ENCODE data around the gene ATF7IP.
A peak's percentile ranks its signal among the peaks of the same experiment; 100 is the strongest.

Gene ATF7IP

GRCh38 chr12:14410177-14410576 lies 44.7 kb downstream of the ATF7IP start:
- H3K9me3 ChIP-seq (ENCODE audit: control extremely low read depth in 1 of 5, control insufficient read depth in 4 of 5, insufficient read depth in 2 of 5, low read depth in 1 of 5, low read length in 4 of 5) = peaks cover 0 to 30% (median 0%) of the 10 kb centered on the region in 5 experiments
- no peaks in the 10 kb centered on the region for H3K27me3 ChIP-seq (replicated peaks in 2 of 5; ENCODE audit: control insufficient read depth in 4 of 5, insufficient read depth in 5 of 5, low read length in 4 of 5)
- no peak overlapping the region for H3K27ac ChIP-seq (ENCODE audit: insufficient read depth in 1 of 2, low read depth in 1 of 2, low read length in 2 of 2, poor library complexity in 1 of 2, severe bottlenecking in 2 of 2)
- H3K4me3 ChIP-seq (ENCODE audit: control insufficient read depth in 1 of 7, extremely low read depth in 1 of 7, insufficient read depth in 4 of 7, low read depth in 2 of 7, low read length in 6 of 7) = no peak overlapping the region
- no peak for DNase-seq
- WGBS (ENCODE audit: insufficient coverage) = 100% methylated on average over 1 of the region's 5 CpGs
- CTCF ChIA-PET = interaction anchor here (3.8 kb wide), 1 partner anchor 172 kb away, joined by 13 read pairs; no protein-coding TSS in a partner anchor
- peaks cover 0 to 8% (median 1%) of the 10 kb centered on the region in 4 experiments for H3K36me3 ChIP-seq (ENCODE audit: control insufficient read depth in 4 of 4, insufficient read depth in 4 of 4, low read length in 3 of 4)
- POLR2A ChIA-PET = no interaction called here
- peaks cover 0 to 15% (median 0%) of the 10 kb centered on the region in 4 experiments for H3K4me1 ChIP-seq (ENCODE audit: control extremely low read depth in 1 of 4, control insufficient read depth in 4 of 4, insufficient read depth in 4 of 4, low read length in 3 of 4)

DNA sequence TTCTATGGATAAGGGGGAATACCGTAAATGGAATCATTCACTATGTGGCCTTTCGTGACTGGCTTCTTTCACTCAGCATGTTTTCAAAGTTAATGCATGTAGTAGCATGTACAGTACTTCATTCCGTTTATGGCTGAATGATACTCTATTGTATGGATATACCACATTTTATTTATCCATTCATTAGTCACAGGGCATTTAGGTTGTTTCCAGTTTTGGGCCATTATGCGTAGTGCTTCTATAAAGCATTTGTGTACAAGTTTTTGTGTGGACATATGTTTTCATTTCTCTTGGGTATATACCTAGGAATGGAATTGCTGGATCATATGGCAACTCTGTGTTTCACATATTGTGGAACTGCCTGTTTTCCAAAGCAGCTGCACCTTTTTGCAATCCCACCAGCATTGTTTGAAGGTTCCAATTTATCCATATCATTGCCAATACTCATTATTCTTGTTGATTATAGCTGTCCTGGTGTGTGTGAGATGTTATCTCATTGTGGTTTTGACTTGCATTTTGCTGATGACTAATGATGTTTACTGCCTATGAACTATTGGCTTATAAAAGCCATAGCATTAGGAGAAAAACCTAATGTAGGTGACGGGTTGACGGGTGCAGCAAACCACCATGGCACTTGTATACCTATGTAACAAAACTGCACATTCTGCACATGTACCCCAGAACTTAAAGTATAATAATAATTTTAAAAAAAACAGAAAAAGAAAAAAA lies 45.5 kb downstream of the ATF7IP start:
- DNase-seq = peak; percentile 53 to 89 (median 76)
- Histone ChIP-seq H3K36me3 (ENCODE audit: control insufficient read depth in 4 of 4, insufficient read depth in 4 of 4, low read length in 3 of 4) (peaks cover 0 to 8% (median 1%) of the 10 kb centered on the region in 4 experiments), H3K9me3 (ENCODE audit: control extremely low read depth in 1 of 5, control insufficient read depth in 4 of 5, insufficient read depth in 2 of 5, low read depth in 1 of 5, low read length in 4 of 5) (peaks cover 0 to 29% (median 0%) of the 10 kb centered on the region in 5 experiments), H3K27ac (ENCODE audit: insufficient read depth in 1 of 2, low read depth in 1 of 2, low read length in 2 of 2, poor library complexity in 1 of 2, severe bottlenecking in 2 of 2) (peak overlapping the region in 1 of 2 experiments; percentile 67), H3K4me3 (ENCODE audit: control insufficient read depth in 1 of 7, extremely low read depth in 1 of 7, insufficient read depth in 4 of 7, low read depth in 2 of 7, low read length in 6 of 7) (peak overlapping the region in 2 of 7 experiments; percentile 33 to 48), H3K4me1 (ENCODE audit: control extremely low read depth in 1 of 4, control insufficient read depth in 4 of 4, insufficient read depth in 4 of 4, low read length in 3 of 4) (peaks cover 0 to 19% (median 0%) of the 10 kb centered on the region in 4 experiments), H3K27me3 (replicated peaks in 2 of 5; ENCODE audit: control insufficient read depth in 4 of 5, insufficient read depth in 5 of 5, low read length in 4 of 5) (no peaks in the 10 kb centered on the region)
- CTCF ChIA-PET = interaction anchor here (2.6 to 3.8 kb wide), 2 partner anchors 25 to 172 kb away, joined by 7 to 13 read pairs; no protein-coding TSS in a partner anchor
- POLR2A ChIA-PET = no interaction called here
- WGBS (ENCODE audit: insufficient coverage) = no CpG with 5 or more reads among the region's 6 CpGs

- H3K4me1 ChIP-seq (ENCODE audit: control extremely low read depth in 1 of 4, control insufficient read depth in 4 of 4, insufficient read depth in 4 of 4, low read length in 3 of 4) = peaks cover 0 to 19% (median 4%) of the 10 kb centered on the region in 4 experiments
These were observed 51.2 kb downstream of the ATF7IP start for GRCh38 chr12:14416658-14417057.

DNA sequence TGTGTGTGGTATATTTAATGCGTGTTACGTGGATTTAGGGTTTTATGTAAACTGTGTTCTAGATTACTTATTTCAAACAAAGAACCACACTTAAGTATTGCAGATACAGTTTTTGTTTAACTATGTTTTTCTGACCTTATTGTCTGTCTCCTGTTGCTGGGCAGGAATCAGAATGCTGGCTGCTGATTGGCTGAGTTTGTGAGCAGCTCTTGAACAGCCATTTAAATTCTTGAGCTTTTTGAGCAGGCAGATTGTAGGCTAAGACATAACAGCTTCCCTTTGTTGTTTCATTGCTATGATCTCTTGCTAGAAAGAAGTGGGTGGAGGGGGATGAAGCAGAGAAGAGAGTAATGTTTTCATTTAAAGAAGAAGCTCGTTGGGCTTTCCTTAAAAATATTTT lies 52.2 kb downstream of the ATF7IP start:
- Histone ChIP-seq H3K4me1 (ENCODE audit: control extremely low read depth in 1 of 4, control insufficient read depth in 4 of 4, insufficient read depth in 4 of 4, low read length in 3 of 4) (peaks cover 0 to 19% (median 4%) of the 10 kb centered on the region in 4 experiments), H3K9me3 (ENCODE audit: control extremely low read depth in 1 of 5, control insufficient read depth in 4 of 5, insufficient read depth in 2 of 5, low read depth in 1 of 5, low read length in 4 of 5) (peaks cover 2 to 25% (median 12%) of the 10 kb centered on the region in 5 experiments), H3K27ac (ENCODE audit: insufficient read depth in 1 of 2, low read depth in 1 of 2, low read length in 2 of 2, poor library complexity in 1 of 2, severe bottlenecking in 2 of 2) (peak overlapping the region in 1 of 2 experiments; percentile 46), H3K4me3 (ENCODE audit: control insufficient read depth in 1 of 7, extremely low read depth in 1 of 7, insufficient read depth in 4 of 7, low read depth in 2 of 7, low read length in 6 of 7) (peak overlapping the region in 1 of 7 experiments; percentile 39), H3K36me3 (ENCODE audit: control insufficient read depth in 4 of 4, insufficient read depth in 4 of 4, low read length in 3 of 4) (peaks cover 6 to 23% (median 13%) of the 10 kb centered on the region in 4 experiments), H3K27me3 (replicated peaks in 2 of 5; ENCODE audit: control insufficient read depth in 4 of 5, insufficient read depth in 5 of 5, low read length in 4 of 5) (no peaks in the 10 kb centered on the region)
- DNase-seq = peak; percentile 78 to 94 (median 94)
- ChIA-PET CTCF (interaction anchor here (0.7 to 1.7 kb wide), 9 partner anchors 12 to 232 kb away, joined by 4 to 6 read pairs (median 5); partner anchors contain the start of gene ATF7IP), POLR2A (no interaction called here)
- WGBS (ENCODE audit: insufficient coverage) = no CpG with 5 or more reads among the region's 3 CpGs

More at GRCh38 chr12:14416658-14417057, 51.2 kb downstream of the ATF7IP start:
- Histone ChIP-seq H3K27ac (ENCODE audit: insufficient read depth in 1 of 2, low read depth in 1 of 2, low read length in 2 of 2, poor library complexity in 1 of 2, severe bottlenecking in 2 of 2) (peak overlapping the region in 1 of 2 experiments; percentile 2), H3K9me3 (ENCODE audit: control extremely low read depth in 1 of 5, control insufficient read depth in 4 of 5, insufficient read depth in 2 of 5, low read depth in 1 of 5, low read length in 4 of 5) (peaks cover 2 to 21% (median 7%) of the 10 kb centered on the region in 5 experiments), H3K27me3 (replicated peaks in 2 of 5; ENCODE audit: control insufficient read depth in 4 of 5, insufficient read depth in 5 of 5, low read length in 4 of 5) (no peaks in the 10 kb centered on the region), H3K36me3 (ENCODE audit: control insufficient read depth in 4 of 4, insufficient read depth in 4 of 4, low read length in 3 of 4) (peaks cover 6 to 17% (median 12%) of the 10 kb centered on the region in 4 experiments), H3K4me3 (ENCODE audit: control insufficient read depth in 1 of 7, extremely low read depth in 1 of 7, insufficient read depth in 4 of 7, low read depth in 2 of 7, low read length in 6 of 7) (no peak overlapping the region)
- peak; percentile 88 to 95 (median 94) for DNase-seq
- 80% methylated on average over 1 of the region's 1 CpG for WGBS (ENCODE audit: insufficient coverage)
- ChIA-PET POLR2A (no interaction called here), CTCF (interaction anchor here (0.7 to 1.7 kb wide), 7 partner anchors 9 to 179 kb away, joined by 3 to 9 read pairs (median 3); partner anchors contain the start of gene ATF7IP)

GRCh38 chr12:14418451-14418890 lies 53.0 kb downstream of the ATF7IP start:
- ChIA-PET CTCF (interaction anchor here (0.9 to 1.7 kb wide), 7 partner anchors 11 to 233 kb away, joined by 4 to 6 read pairs (median 5); partner anchors contain the start of gene ATF7IP), POLR2A (no interaction called here)
- no peaks in the 10 kb centered on the region for H3K27me3 ChIP-seq (replicated peaks in 2 of 5; ENCODE audit: control insufficient read depth in 4 of 5, insufficient read depth in 5 of 5, low read length in 4 of 5)
- peaks cover 6 to 22% (median 13%) of the 10 kb centered on the region in 4 experiments for H3K36me3 ChIP-seq (ENCODE audit: control insufficient read depth in 4 of 4, insufficient read depth in 4 of 4, low read length in 3 of 4)
- peaks cover 0 to 19% (median 4%) of the 10 kb centered on the region in 4 experiments for H3K4me1 ChIP-seq (ENCODE audit: control extremely low read depth in 1 of 4, control insufficient read depth in 4 of 4, insufficient read depth in 4 of 4, low read length in 3 of 4)
- peak overlapping the region in 2 of 7 experiments; percentile 30 to 39 for H3K4me3 ChIP-seq (ENCODE audit: control insufficient read depth in 1 of 7, extremely low read depth in 1 of 7, insufficient read depth in 4 of 7, low read depth in 2 of 7, low read length in 6 of 7)
- peaks cover 2 to 25% (median 12%) of the 10 kb centered on the region in 5 experiments for H3K9me3 ChIP-seq (ENCODE audit: control extremely low read depth in 1 of 5, control insufficient read depth in 4 of 5, insufficient read depth in 2 of 5, low read depth in 1 of 5, low read length in 4 of 5)
- peak overlapping the region in 1 of 2 experiments; percentile 46 for H3K27ac ChIP-seq (ENCODE audit: insufficient read depth in 1 of 2, low read depth in 1 of 2, low read length in 2 of 2, poor library complexity in 1 of 2, severe bottlenecking in 2 of 2)
- WGBS (ENCODE audit: insufficient coverage) = 100% methylated on average over 1 of the region's 3 CpGs
- DNase-seq = peak; percentile 31 to 68 (median 61)

DNA sequence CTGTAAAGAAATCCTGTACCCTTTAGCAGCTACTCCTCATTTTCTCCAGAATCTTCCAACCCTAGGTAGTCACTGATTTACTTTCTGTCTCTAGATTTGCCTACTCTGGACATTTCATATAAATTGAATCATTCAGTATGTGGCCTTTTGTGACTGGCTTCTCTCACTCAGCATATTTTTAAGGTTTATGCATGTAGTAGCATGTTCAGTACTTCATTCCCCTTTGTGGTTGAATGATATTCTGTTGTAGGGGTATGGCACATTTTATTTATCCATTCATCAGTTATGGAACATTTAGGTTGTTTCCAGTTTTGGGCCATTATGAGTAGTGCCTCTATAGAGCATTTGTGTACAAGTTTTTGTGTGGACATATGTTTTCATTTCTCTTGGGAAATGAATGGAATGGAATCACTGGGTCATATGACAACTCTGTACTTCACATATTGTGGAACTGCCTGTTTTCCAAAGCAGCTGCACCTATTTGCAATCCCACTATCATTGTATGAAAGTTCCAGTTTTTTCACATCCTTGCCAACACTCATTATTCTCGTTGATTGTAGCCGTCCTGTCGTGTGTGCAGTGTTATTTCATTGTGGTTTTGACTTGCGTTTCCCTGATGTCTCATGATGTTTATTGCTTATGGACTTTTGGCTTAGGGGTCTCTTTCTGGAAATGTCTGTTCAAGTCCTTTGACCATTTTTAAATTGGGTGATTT lies 57.2 kb downstream of the ATF7IP start:
- POLR2A ChIA-PET = no interaction called here

More for the DNA sequence above, 57.2 kb downstream of the ATF7IP start:
- H3K36me3 ChIP-seq (ENCODE audit: control insufficient read depth in 4 of 4, insufficient read depth in 4 of 4, low read length in 3 of 4) = peaks cover 14 to 57% (median 30%) of the 10 kb centered on the region in 4 experiments
- no peaks in the 10 kb centered on the region for H3K27me3 ChIP-seq (replicated peaks in 2 of 5; ENCODE audit: control insufficient read depth in 4 of 5, insufficient read depth in 5 of 5, low read length in 4 of 5)
- DNase-seq = no peak
- H3K4me1 ChIP-seq (ENCODE audit: control extremely low read depth in 1 of 4, control insufficient read depth in 4 of 4, insufficient read depth in 4 of 4, low read length in 3 of 4) = peaks cover 0 to 7% (median 2%) of the 10 kb centered on the region in 4 experiments
- no peak overlapping the region for H3K4me3 ChIP-seq (ENCODE audit: control insufficient read depth in 1 of 7, extremely low read depth in 1 of 7, insufficient read depth in 4 of 7, low read depth in 2 of 7, low read length in 6 of 7)
- peaks cover 3 to 32% (median 9%) of the 10 kb centered on the region in 5 experiments for H3K9me3 ChIP-seq (ENCODE audit: control extremely low read depth in 1 of 5, control insufficient read depth in 4 of 5, insufficient read depth in 2 of 5, low read depth in 1 of 5, low read length in 4 of 5)
- no peak overlapping the region for H3K27ac ChIP-seq (ENCODE audit: insufficient read depth in 1 of 2, low read depth in 1 of 2, low read length in 2 of 2, poor library complexity in 1 of 2, severe bottlenecking in 2 of 2)
- WGBS (ENCODE audit: insufficient coverage) = no CpG with 5 or more reads among the region's 4 CpGs
- CTCF ChIA-PET = interaction anchor here (0.5 to 2.2 kb wide), 5 partner anchors 14 to 185 kb away, joined by 3 to 8 read pairs (median 3); no protein-coding TSS in a partner anchor
